SK-N-SH (cell line): Measurements from ENCODE around the gene CBFA2T3. TPM values are rescaled to one million over a fixed set of nuclear protein-coding genes. Genes with fewer than 3 reads are reported as not detected.

Source experiments
- CTCF ChIA-PET: fragments of 300-600, 350-600 bp; formaldehyde crosslinking; extraction: SDS; loops from one replicate; lab custom pipeline; 2021; lab: Yijun Ruan, JAX
- POLR2A ChIA-PET: fragments of 350-600 bp; sonication (Branson Sonifier 250); formaldehyde crosslinking; extraction: SDS; loops from one replicate; lab custom pipeline; 2020; ENCODE audit warnings: antibody characterized with exemption, inconsistent platforms; lab: Yijun Ruan, JAX
- DNase-seq: peaks from one replicate; pipeline ENCODE4 v3.0.0; 2012
- H2AFZ ChIP-seq: fragments of 200-600 bp; sonication (generic); 2 replicates; pipeline ENCODE4 v1.8.1; 2016; ENCODE audit warnings: antibody characterized with exemption, mild to moderate bottlenecking, low read depth
- H3F3A ChIP-seq: fragments of 200-600 bp; sonication (generic); replicated peaks from 2 replicates; pipeline ENCODE3; 2016; ENCODE audit warnings: antibody characterized with exemption, mild to moderate bottlenecking; ENCODE audit not compliant: insufficient read depth
- H3K27ac ChIP-seq, 2 experiments: fragments of 200-500 bp in 1 of 2; fragments of 200-600 bp in 1 of 2; sonication (Bioruptor generic) in 1 of 2; sonication (generic), shearing (Covaris generic) in 1 of 2; 2 replicates each; pipeline versions ENCODE4 v1.5.1 to v1.6.1; 2014 to 2016; ENCODE audit warnings: low read depth in 2 of 2, inconsistent platforms in 1 of 2, low read length in 1 of 2, mild to moderate bottlenecking in 1 of 2, mixed read lengths in 1 of 2
- H3K27me3 ChIP-seq: fragments of 200-600 bp; sonication (generic), shearing (Covaris generic); 2 replicates; pipeline ENCODE4 v1.6.1; 2016; ENCODE audit warnings: mixed run types; ENCODE audit not compliant: insufficient read depth
- H3K36me3 ChIP-seq, 2 experiments: fragments of 200-500 bp in 1 of 2; fragments of 200-600 bp in 1 of 2; sonication (Bioruptor generic) in 1 of 2; sonication (generic) in 1 of 2; replicated peaks in 1 of 2; 2 replicates each; pipeline versions ENCODE3 to v1.5.1; 2014 to 2016; ENCODE audit warnings: low read length in 1 of 2, mild to moderate bottlenecking in 1 of 2; ENCODE audit not compliant: insufficient read depth in 2 of 2, control insufficient read depth in 1 of 2
- H3K4me1 ChIP-seq, 2 experiments: fragments of 200-500 bp in 1 of 2; fragments of 200-600 bp in 1 of 2; sonication (Bioruptor generic) in 1 of 2; sonication (generic), shearing (Covaris generic) in 1 of 2; 2 replicates each; pipeline versions ENCODE4 v1.5.1 to v1.6.1; 2014 to 2016; ENCODE audit warnings: low read depth in 1 of 2, low read length in 1 of 2, mixed run types in 1 of 2; ENCODE audit not compliant: insufficient read depth in 2 of 2, control insufficient read depth in 1 of 2
- H3K4me2 ChIP-seq: fragments of 200-600 bp; sonication (generic), shearing (Covaris generic); 2 replicates; pipeline ENCODE4 v1.6.1; 2017; ENCODE audit warnings: mixed run types
- H3K4me3 ChIP-seq, 2 experiments: fragments of 200-500 bp in 1 of 2; fragments of 200-600 bp in 1 of 2; sonication (Bioruptor generic) in 1 of 2; sonication (generic), shearing (Covaris generic) in 1 of 2; 2 replicates each; pipeline versions ENCODE4 v1.5.1 to v1.8.1; 2014 to 2016; ENCODE audit warnings: low read depth in 2 of 2, inconsistent platforms in 1 of 2, low read length in 1 of 2, mild to moderate bottlenecking in 1 of 2, mixed read lengths in 1 of 2, moderate library complexity in 1 of 2
- H3K79me2 ChIP-seq: fragments of 200-600 bp; sonication (generic); 2 replicates; pipeline ENCODE4 v1.8.1; 2017; ENCODE audit warnings: mild to moderate bottlenecking; ENCODE audit not compliant: insufficient read depth
- H3K9ac ChIP-seq: fragments of 200-600 bp; sonication (generic); 2 replicates; pipeline ENCODE4 v1.6.1; 2017; ENCODE audit warnings: mixed run types
- H3K9me2 ChIP-seq: fragments of 200-600 bp; sonication (generic); 2 replicates; pipeline ENCODE4 v1.6.1; 2017; ENCODE audit warnings: mixed run types
- H3K9me3 ChIP-seq: fragments of 200-600 bp; sonication (generic); 2 replicates; pipeline ENCODE4 v1.6.1; 2017; ENCODE audit warnings: mixed run types, mild to moderate bottlenecking, moderate library complexity
- H4K20me1 ChIP-seq: fragments of 200-600 bp; sonication (generic); 2 replicates; pipeline ENCODE4 v1.6.1; 2017; ENCODE audit warnings: mild to moderate bottlenecking, mixed run types; ENCODE audit not compliant: insufficient read depth
- ELF1 ChIP-seq: IDR thresholded peaks from 2 replicates; pipeline ENCODE4 v1.4.0; 2012
- FOSL2 ChIP-seq: IDR thresholded peaks from 2 replicates; pipeline ENCODE4 v1.4.0; 2012; ENCODE audit warnings: low read depth, mild to moderate bottlenecking, moderate library complexity, borderline replicate concordance
- FOXM1 ChIP-seq: IDR thresholded peaks from 2 replicates; pipeline ENCODE4 v1.4.0; 2012; ENCODE audit warnings: low read depth, mild to moderate bottlenecking
- GABPA ChIP-seq: IDR thresholded peaks from 2 replicates; pipeline ENCODE4 v1.4.0; 2012; ENCODE audit warnings: low read depth, mild to moderate bottlenecking
- MEF2A ChIP-seq: IDR thresholded peaks from 2 replicates; pipeline ENCODE4 v1.4.0; 2012; ENCODE audit warnings: low read depth, borderline replicate concordance
- NFIC ChIP-seq: IDR thresholded peaks from 2 replicates; pipeline ENCODE4 v1.4.0; 2012; ENCODE audit warnings: borderline replicate concordance
- POLR2AphosphoS5 ChIP-seq: IDR thresholded peaks from 2 replicates; pipeline ENCODE4 v1.6.1; 2012; ENCODE audit warnings: low read depth, low read length
- RAD21 ChIP-seq: IDR thresholded peaks from 2 replicates; pipeline ENCODE4 v1.6.1; 2012; ENCODE audit warnings: mild to moderate bottlenecking, low read length
- RCOR1 ChIP-seq: fragments of 150-350 bp; IDR thresholded peaks from 2 replicates; pipeline ENCODE4 v1.6.1; 2017; ENCODE audit warnings: antibody characterized with exemption, low read length
- RFX5 ChIP-seq: IDR thresholded peaks from 2 replicates; pipeline ENCODE4 v1.6.1; 2012; ENCODE audit warnings: mild to moderate bottlenecking, improper control_type of control experiment, low read length
- RXRA ChIP-seq: IDR thresholded peaks from 2 replicates; pipeline ENCODE4 v1.4.0; 2012; ENCODE audit warnings: low read depth, mild to moderate bottlenecking, borderline replicate concordance
- TAF1 ChIP-seq: IDR thresholded peaks from 2 replicates; pipeline ENCODE4 v1.6.1; 2012; ENCODE audit warnings: low read depth, mild to moderate bottlenecking, low read length, moderate library complexity, borderline replicate concordance
- WGBS: methylation state at CpG from one replicate; pipeline ENCODE4 v1.1.6; 2017; ENCODE audit warnings: low lambda C conversion rate; 5-methylcytosine and 5-hydroxymethylcytosine counted together
- polyA plus RNA-seq, 3 experiments: library from polyadenylated mRNA; depleted of rRNA; stranded (reverse); fragments of >200 nt; gene quantifications; 2 replicates each; pipeline ENCODE4 v1.2.3, GENCODE V29; 2012
- TF ChIP-seq, protein P1 (sequence below): fragments of 150-350 bp; IDR thresholded peaks from 2 replicates; pipeline ENCODE4 v1.6.1; 2017; ENCODE audit warnings: antibody characterized with exemption, low read length, low read depth, borderline replicate concordance
- TF ChIP-seq, protein P2 (sequence below): IDR thresholded peaks from 2 replicates; pipeline ENCODE4 v1.4.0; 2012; ENCODE audit warnings: low read depth, borderline replicate concordance
- TF ChIP-seq, protein P3 (sequence below): IDR thresholded peaks from 2 replicates; pipeline ENCODE4 v1.6.1; 2012; ENCODE audit warnings: mild to moderate bottlenecking, low read depth, low read length, moderate library complexity
- TF ChIP-seq, protein P4 (sequence below): IDR thresholded peaks from 2 replicates; pipeline ENCODE4 v1.4.0; 2012; ENCODE audit warnings: low read depth
- TF ChIP-seq, protein P5 (sequence below): fragments of 150-350 bp; IDR thresholded peaks from 2 replicates; pipeline ENCODE4 v1.6.1; 2016; ENCODE audit warnings: mild to moderate bottlenecking, low read depth, low read length
- TF ChIP-seq, protein P6 (sequence below): IDR thresholded peaks from 2 replicates; pipeline ENCODE4 v1.4.0; 2012; ENCODE audit warnings: low read depth, borderline replicate concordance

The CBFA2T3 gene
- polyA plus RNA-seq, 1 of the 3 experiments (the other 2 are of a cell fraction) = not detected

DNA sequence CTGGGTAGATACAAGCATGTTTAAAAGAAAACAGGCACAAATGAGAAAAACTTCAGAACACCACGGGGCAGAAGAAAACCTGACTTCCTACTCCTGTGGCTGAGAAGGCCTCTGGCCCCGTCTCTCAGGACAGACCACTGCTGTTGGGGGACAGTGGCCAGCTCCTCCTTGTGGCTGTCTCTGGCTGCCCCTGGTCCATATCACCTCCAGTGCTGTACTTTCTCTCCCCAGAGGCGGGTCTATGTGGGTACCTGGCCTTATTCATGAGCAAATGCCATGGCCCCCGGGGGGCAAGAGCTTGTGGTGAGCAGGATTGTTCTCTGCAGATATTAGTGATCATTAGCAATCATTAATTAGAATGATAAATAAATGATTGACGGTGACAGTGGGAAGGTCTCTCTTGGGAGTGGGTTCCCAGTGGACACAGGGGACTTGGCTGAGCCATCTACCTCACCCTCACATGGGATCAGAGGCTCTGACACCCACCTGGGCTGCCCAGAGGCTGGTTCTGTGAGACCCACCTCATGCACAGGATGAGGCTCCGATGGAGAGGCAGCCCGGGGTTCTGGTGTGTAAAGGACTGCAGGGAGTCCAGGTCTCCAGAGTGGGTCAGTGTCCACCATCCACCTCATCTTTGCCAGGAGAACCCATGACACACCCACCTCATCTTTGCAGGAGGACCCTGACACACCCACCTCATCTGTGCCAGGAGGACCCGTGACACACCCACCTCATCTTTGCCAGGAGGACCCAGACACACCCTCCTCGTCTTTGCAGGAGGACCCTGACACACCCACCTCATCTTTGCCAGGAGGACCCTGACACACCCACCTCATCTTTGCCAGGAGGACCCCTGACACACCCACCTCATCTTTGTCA lies 30.6 kb upstream of the CBFA2T3 start:
- Histone ChIP-seq H3K27ac (no peak overlapping the region), H3K79me2 (no peaks in the 10 kb centered on the region), H2AFZ (no peak overlapping the region), H3K4me3 (no peak overlapping the region), H3K9ac (no peak overlapping the region), H4K20me1 (no peaks in the 10 kb centered on the region), H3K36me3 (no peaks in the 10 kb centered on the region), H3K4me1 (peaks cover 0 to 5% of the 10 kb centered on the region in 2 experiments; a peak in 1 of 4 replicates), H3K4me2 (no peak overlapping the region), H3F3A (no peaks in the 10 kb centered on the region), H3K27me3 (0 out of 2 replicates have a peak, but pooled peaks cover 7% of the 10 kb centered on the region), H3K9me2 (no peaks in the 10 kb centered on the region), H3K9me3 (no peaks in the 10 kb centered on the region)
- TF ChIP-seq RCOR1 (no peak), RAD21 (no peak), GABPA (no peak), RFX5 (no peak), FOSL2 (no peak), RXRA (no peak), POLR2AphosphoS5 (no peak), ELF1 (no peak), TAF1 (no peak), MEF2A (no peak), FOXM1 (no peak), NFIC (no peak)
- TF ChIP-seq, protein P1, sequence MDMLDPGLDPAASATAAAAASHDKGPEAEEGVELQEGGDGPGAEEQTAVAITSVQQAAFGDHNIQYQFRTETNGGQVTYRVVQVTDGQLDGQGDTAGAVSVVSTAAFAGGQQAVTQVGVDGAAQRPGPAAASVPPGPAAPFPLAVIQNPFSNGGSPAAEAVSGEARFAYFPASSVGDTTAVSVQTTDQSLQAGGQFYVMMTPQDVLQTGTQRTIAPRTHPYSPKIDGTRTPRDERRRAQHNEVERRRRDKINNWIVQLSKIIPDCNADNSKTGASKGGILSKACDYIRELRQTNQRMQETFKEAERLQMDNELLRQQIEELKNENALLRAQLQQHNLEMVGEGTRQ = no peak
- TF ChIP-seq, protein P2, sequence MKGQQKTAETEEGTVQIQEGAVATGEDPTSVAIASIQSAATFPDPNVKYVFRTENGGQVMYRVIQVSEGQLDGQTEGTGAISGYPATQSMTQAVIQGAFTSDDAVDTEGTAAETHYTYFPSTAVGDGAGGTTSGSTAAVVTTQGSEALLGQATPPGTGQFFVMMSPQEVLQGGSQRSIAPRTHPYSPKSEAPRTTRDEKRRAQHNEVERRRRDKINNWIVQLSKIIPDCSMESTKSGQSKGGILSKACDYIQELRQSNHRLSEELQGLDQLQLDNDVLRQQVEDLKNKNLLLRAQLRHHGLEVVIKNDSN = no peak
- TF ChIP-seq, protein P3, sequence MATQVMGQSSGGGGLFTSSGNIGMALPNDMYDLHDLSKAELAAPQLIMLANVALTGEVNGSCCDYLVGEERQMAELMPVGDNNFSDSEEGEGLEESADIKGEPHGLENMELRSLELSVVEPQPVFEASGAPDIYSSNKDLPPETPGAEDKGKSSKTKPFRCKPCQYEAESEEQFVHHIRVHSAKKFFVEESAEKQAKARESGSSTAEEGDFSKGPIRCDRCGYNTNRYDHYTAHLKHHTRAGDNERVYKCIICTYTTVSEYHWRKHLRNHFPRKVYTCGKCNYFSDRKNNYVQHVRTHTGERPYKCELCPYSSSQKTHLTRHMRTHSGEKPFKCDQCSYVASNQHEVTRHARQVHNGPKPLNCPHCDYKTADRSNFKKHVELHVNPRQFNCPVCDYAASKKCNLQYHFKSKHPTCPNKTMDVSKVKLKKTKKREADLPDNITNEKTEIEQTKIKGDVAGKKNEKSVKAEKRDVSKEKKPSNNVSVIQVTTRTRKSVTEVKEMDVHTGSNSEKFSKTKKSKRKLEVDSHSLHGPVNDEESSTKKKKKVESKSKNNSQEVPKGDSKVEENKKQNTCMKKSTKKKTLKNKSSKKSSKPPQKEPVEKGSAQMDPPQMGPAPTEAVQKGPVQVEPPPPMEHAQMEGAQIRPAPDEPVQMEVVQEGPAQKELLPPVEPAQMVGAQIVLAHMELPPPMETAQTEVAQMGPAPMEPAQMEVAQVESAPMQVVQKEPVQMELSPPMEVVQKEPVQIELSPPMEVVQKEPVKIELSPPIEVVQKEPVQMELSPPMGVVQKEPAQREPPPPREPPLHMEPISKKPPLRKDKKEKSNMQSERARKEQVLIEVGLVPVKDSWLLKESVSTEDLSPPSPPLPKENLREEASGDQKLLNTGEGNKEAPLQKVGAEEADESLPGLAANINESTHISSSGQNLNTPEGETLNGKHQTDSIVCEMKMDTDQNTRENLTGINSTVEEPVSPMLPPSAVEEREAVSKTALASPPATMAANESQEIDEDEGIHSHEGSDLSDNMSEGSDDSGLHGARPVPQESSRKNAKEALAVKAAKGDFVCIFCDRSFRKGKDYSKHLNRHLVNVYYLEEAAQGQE = no peak
- TF ChIP-seq, protein P4, sequence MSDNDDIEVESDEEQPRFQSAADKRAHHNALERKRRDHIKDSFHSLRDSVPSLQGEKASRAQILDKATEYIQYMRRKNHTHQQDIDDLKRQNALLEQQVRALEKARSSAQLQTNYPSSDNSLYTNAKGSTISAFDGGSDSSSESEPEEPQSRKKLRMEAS = no peak
- TF ChIP-seq, protein P5, sequence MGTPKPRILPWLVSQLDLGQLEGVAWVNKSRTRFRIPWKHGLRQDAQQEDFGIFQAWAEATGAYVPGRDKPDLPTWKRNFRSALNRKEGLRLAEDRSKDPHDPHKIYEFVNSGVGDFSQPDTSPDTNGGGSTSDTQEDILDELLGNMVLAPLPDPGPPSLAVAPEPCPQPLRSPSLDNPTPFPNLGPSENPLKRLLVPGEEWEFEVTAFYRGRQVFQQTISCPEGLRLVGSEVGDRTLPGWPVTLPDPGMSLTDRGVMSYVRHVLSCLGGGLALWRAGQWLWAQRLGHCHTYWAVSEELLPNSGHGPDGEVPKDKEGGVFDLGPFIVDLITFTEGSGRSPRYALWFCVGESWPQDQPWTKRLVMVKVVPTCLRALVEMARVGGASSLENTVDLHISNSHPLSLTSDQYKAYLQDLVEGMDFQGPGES = no peak
- TF ChIP-seq, protein P6, sequence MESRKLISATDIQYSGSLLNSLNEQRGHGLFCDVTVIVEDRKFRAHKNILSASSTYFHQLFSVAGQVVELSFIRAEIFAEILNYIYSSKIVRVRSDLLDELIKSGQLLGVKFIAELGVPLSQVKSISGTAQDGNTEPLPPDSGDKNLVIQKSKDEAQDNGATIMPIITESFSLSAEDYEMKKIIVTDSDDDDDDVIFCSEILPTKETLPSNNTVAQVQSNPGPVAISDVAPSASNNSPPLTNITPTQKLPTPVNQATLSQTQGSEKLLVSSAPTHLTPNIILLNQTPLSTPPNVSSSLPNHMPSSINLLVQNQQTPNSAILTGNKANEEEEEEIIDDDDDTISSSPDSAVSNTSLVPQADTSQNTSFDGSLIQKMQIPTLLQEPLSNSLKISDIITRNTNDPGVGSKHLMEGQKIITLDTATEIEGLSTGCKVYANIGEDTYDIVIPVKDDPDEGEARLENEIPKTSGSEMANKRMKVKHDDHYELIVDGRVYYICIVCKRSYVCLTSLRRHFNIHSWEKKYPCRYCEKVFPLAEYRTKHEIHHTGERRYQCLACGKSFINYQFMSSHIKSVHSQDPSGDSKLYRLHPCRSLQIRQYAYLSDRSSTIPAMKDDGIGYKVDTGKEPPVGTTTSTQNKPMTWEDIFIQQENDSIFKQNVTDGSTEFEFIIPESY = no peak
- no peak for DNase-seq
- CTCF ChIA-PET = no interaction called here
- POLR2A ChIA-PET = no interaction called here
- 0% methylated on average over 5 of the region's 9 CpGs for WGBS
